Activated CD4-positive, CD25-positive, alpha-beta regulatory T cell (primary cell): ENCODE data around the gene AMER2.
"Not testable (repeated sequence)": the region's sequence is repeated elsewhere in the genome, so short reads cannot be mapped to it uniquely, and the experiment has no call there.

ENCODE experiments used
- DNase-seq, 4 experiments: peaks; one replicate each; lab custom pipeline; 2025; lab: John Stamatoyannopoulos, UW

AMER2 gene

DNA sequence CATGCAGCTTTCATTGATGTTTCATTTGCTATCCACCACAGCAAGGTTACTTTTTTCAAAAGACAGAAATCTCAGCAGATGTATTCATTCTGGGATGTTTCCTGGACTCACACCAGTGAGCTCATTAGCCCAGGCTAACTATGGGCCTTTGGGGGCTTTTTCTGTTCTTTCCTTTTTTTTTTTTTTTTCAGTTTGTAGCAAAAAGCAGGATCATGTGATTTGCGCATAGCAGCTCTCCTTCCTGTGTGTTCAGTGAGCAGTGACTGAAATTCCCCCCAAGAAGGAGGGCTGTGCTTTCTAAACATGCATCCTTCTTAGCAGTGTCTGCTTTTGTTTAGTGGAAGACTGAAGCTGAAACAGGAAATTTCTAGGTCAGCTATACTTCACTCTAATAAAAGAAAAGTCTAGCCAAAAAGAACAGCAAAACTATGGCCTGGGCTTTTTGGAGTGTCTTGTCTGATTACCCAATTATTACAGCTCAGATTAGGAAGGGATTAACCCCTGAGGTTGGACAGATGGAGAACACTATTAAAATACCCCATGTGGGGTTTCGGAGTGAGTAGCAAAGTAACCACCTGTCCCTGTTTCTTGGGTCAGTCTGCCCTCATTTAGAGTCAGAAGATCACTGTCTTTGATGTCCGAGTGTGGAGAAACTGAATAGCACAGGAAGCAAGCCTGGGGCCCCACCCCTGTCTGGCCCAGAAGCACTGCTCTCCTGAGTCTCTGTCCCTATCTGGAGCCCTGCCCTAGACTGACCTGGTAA is 8.9 kb upstream of the AMER2 start:
- DNase-seq: no peak

DNA sequence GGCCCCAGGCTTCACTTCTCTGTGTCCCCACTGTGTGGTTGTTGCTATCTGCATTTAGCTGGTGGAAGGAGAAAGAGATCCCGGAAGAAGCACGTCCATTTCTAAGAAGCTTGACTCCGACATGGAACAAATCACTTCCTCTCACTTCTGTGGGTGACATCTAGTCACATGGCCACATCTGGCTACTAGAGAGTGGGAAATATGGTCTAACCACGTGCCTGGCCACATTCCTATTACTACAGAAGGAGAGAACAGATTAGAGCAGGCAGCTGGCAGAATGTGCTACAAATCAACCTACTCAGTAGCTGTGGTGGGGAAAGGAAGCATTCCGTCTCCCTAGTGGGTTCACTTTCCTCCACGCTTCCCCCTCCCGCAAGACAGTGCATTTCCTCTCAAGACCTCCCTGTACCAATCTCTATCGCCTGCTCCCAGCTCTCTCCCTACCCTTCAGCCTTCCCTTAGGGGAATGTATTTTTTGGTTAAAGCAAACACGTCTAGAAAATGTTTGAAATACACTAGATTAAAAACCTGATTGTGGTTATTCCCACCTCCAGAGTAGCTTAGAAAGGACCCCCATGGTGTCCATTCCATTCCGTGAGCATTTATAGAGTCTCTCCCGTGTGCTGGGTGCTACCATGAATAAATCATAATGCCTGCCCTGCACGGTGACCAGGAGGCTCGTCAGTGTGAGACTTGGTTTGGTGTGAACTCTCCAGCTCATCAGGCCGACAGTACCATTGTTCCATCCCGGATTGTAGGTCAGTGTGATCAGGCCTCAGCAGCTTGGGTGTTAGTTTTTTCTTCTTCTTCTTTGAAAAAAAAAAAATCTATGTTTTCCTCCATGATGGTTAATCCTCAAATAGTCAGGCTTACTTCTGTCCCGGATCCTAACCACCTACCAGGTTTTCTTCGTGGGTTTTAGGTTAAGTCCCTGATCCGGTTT is 8.0 kb upstream of the AMER2 start:
- no peak for DNase-seq

DNA sequence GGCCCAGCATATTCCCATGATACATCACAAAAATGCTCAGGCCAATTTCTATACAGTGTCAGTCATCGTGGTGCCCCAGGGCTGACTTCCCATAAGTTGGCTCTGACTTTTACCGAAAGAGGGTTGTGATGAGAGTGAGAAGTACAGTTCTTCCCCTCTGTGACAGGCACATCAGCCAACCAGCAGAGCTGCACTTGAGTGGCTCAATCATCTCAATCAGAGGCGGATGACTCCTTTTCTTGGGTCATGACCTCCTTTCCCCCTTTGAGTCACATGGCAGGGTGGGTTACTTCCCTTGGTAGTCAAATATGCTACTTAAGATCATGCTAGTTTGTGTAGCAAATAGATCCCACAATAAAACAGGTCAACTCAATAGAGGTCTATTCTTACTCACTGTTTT is 6.9 kb upstream of the AMER2 start:
- DNase-seq: no peak

DNA sequence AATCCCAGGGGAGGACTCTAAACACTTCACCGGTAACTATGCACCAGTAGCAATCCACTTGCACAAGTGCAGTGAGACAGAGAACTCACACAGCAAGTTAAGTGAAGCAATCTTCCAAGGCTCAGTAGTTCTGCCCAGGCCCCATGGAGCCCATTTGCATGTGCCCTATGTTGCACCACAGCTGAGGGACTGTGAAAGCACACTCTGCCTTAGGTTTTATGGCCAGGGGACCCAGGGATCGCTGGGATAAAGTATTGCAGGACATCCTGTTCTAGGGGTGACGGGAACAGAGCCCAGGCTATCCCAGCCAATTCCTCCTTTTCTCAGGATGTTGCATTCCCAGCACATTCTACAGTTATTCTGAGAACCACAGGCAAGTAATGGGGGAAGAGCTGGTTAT is 6.0 kb upstream of the AMER2 start:
- DNase-seq: no peak

DNA sequence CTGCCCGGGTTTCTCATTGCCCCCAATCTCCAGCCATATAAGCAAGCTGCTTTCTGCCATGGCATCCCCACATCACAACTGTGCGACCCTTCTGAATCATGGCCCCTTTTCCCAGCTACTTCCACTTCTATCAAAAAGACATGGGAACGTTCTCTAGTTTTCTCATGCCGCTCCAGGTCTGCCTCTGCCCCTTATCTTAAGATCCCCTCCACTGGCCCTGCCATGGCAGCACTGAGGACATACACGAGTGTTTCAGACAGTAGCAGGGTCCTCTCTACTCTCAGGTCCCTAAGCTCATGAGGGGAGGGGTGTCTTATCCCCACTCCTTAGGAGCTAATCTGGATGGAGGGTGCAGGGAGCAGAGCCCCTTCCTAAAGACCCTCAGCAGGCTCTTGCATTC is 5.5 kb upstream of the AMER2 start:
- no peak for DNase-seq

DNA sequence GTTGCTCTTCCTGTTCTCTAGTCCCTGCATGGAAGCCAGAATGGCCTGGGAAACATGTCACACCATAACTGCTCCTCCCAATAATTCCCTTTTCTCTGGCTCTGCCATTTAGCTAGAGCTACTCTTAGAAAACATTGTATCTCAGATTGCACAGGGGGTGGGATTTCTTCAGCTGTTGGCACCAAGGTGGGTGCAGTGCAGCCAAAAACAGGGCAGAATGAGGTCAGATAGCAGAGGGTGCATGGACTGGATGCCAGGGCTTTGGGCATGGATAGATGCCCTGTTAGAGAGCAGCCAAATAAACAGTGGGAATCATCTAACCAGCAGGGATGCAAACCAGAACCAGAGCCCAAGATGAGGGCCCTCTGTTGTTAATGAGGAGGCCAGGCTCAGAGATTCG is 4.9 kb upstream of the AMER2 start:
- DNase-seq: no peak

GRCh38 chr13:25175431-25175830 is 3.3 kb upstream of the AMER2 start:
- DNase-seq: no peak

DNA sequence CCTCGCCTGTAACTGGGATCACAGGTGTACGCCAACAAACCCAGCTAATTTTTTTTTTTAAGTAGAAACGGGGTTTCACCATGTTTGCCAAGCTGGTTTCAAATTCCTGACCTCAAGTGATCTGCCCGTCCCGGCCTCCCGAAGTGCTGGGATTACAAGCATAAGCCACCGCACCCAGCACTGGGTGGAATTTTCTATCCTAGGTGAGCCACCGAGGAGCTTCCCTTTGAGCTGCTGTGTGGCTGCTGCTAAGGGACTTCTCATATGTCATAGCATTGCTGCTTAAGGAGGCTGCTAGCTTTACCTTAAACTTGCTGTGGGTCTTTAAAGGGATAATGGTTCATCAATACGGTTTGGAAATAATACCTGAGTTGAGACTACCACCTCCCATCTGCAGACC is 2.9 kb upstream of the AMER2 start:
- DNase-seq: no peak

GRCh38 chr13:25174304-25174703 is 2.2 kb upstream of the AMER2 start:
- DNase-seq: no peak

DNA sequence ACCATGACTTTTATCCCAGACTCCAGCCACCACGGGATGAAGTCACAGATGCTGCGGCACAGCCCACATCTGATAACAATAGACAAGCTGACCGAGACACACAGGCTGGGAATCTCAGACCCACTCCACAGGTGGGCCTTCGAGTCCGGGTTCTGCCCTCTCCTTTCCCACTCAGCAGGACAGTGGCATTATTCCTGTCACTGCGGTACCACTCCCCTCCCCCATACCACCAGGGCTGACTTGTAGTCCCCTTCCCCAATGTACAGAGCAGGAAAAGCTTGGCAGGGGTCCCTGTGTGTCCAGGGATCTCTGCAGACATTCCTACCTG is 179 bp upstream of the AMER2 start:
- DNase-seq: no peak

DNA sequence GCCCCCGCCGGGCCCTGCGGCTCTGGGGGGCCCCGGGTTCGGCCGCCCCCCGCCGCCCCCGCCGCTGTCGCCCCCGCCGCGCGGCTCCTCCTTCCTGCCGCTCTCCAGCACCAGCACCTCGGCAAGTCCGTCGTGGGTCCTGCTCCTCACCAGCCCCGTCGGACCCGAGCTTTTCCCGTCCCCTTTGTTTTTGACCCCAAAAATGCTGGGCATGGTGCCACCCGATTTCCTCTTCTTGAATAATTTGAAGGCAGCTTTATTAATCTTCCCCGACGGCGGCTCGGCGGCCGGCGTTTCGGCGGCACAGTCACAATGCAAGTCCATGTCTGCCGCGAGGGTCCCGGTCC is 945 bp downstream of the AMER2 start:
- no peak for DNase-seq

DNA sequence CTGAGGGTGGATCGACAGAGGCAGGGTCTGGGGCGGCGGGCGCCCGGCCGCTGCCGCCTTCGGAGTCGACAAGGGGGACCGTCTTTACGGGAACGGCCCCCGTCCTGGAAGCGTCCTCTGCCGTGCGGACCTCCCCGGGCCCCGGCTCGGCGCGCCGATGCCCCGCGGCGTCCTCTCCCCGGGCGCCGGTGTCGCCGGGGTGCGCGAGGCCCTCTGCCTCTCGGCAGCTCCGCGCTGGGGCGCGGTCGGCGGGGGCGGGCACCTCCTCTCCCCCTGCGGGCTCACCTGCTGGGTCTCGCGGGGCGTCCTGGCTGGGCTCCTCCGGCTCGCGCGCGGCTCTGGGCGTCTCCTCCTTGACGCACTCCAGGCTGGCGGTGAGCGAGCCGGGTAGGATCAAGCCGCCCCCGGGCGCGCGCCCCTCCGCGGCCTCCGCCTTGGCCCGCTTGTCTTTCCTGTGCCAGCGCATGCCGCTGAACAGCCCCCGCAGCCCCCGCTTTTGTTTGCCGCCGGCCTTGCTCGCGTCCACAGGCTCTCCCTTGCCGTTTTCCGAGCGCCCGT is 1.5 kb downstream of the AMER2 start:
- no peak for DNase-seq

- DNase-seq: no peak
These were observed 2.0 kb downstream of the AMER2 start for GRCh38 chr13:25169951-25170553.

DNA sequence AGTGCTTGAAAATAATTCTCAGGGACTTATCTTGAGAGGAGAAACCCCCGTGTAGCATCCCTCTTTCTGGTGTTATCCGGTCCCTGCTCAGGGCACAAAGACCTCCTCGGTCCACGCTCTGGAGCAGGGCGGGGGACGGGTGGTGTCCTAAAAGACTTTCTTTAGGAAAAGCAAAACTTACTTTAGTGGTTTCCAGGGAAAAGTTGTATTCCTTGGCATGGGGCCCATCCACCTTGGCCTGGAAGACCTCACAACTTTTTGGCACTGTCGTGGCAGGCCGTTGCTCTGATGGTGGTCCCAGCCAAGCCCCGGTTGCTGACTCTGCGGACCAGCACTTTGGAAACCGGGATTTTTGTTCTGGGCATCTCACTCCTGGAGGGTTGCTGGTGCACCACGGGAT is 2.7 kb downstream of the AMER2 start:
- DNase-seq: no peak

GRCh38 chr13:25168790-25169189 is 3.3 kb downstream of the AMER2 start:
- DNase-seq: no peak

DNA sequence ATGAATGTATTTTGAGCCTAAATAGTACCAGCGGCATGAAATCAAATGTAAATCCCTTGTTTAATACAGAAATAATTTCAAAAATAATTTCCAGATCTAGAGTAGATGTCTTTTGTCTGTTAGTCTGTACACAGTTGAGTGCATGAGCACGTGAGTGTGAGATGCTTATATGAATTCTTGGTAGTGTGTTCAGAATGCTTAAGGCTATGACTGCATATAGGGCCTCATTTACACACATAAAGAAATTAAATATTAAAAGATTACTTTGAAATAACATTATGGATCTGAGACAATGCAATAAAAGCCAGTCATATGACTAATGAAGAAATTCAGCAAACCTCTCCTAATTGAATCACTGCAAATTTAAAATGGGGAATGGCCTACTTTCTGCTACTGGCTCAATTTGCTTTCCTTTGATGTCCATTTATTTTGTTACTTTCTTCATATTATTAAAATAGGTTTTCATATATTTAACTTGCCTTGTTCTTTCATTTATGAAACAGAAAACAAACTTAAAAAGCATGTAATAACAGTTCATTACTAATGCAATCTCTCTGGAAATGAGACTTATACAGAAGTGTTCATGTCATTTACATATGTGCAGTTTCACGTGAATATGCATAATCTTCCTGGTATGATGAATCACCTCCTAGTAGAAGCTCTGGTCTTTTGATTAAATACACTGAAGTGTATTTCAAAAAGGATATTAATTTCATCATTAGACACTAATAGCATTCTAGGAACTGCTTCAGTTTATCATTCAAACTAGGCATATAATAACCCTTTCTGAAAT is 4.5 kb downstream of the AMER2 start:
- no peak for DNase-seq

- DNase-seq: no peak
These were observed 5.8 kb downstream of the AMER2 start for GRCh38 chr13:25166306-25166705.

GRCh38 chr13:25165663-25166062 is 6.4 kb downstream of the AMER2 start:
- no peak for DNase-seq

- not testable (repeated sequence) for DNase-seq
These were observed 6.9 kb downstream of the AMER2 start for GRCh38 chr13:25165163-25165562.

DNA sequence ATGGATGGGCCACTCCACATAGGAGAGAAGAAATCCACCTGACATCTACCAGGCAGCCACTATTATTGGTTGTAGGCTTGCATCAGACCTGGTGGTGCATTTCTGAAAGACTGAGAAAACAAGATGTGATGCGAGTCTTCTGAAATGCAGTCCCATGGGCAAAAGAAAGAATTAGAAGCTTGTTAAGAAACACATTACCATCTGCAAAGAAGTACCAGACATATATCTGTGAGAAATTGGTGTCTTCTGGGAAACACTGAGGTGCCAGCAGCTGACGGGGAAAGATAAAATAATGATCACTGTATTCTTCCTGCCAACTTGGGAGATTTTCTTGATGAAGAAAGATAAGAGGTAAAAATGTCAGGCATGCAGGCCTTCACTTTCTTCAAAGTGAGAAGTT is 14.4 kb downstream of the AMER2 start:
- DNase-seq: no peak

GRCh38 chr13:25153736-25154135 is 18.4 kb downstream of the AMER2 start:
- DNase-seq: no peak

DNA sequence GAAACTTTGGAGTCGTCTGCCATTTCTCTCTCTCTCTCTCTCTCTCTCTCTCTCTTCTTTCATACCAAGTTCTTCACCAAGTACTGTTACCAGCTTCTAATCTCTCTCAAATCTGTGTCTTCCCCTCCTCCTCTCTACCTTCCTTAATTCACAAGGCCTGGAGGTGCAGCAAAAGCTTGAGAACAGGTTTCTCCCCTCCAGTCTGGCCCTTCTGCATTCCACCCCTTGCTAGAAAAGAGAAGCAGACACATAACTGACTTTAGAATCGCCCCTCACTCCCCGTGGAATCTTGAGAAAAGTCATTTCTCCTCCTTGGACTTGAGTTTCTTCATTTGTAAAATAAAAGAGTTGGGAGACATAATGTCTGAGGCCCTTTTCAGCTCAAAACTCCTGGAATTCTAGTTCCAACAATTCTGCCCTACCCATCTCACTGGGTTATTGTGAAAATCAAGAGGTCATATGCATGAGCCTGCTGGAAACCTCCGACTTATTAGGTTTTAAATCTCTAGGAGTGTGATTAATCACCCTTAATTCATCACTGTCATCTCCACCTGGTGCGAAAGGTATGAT is 20.4 kb downstream of the AMER2 start:
- DNase-seq: no peak
